Effector CD4-positive, alpha-beta T cell (primary cell): ENCODE measurements around the gene CLPTM1L.

Experiments
- DNase-seq: peaks from one replicate; pipeline ENCODE4 v3.0.0-alpha.2; 2020

CLPTM1L gene

GRCh38 chr5:1325191-1325741, 19.6 kb downstream of the CLPTM1L start:
- no peak for DNase-seq

GRCh38 chr5:1324719-1325190, 20.1 kb downstream of the CLPTM1L start:
- no peak for DNase-seq

GRCh38 chr5:1324301-1324700, 20.6 kb downstream of the CLPTM1L start:
- DNase-seq = no peak

- DNase-seq = no peak
These were observed 21.1 kb downstream of the CLPTM1L start for GRCh38 chr5:1323803-1324173.

- DNase-seq = no peak
These were observed 21.7 kb downstream of the CLPTM1L start for GRCh38 chr5:1322955-1323802.

- DNase-seq = no peak
These were observed 22.6 kb downstream of the CLPTM1L start for GRCh38 chr5:1322036-1322900.

- no peak for DNase-seq
These were observed 23.3 kb downstream of the CLPTM1L start for GRCh38 chr5:1321576-1321975.

GRCh38 chr5:1320436-1321344, 24.2 kb downstream of the CLPTM1L start:
- DNase-seq = no peak

GRCh38 chr5:1319436-1320256, 25.3 kb downstream of the CLPTM1L start:
- no peak for DNase-seq

GRCh38 chr5:1318659-1319251, 26.1 kb downstream of the CLPTM1L start:
- no peak for DNase-seq

GRCh38 chr5:1317921-1318565, 26.9 kb downstream of the CLPTM1L start:
- no peak for DNase-seq

- DNase-seq = no peak
These were observed 28.1 kb downstream of the CLPTM1L start for GRCh38 chr5:1316588-1317340.

- peak; percentile 63 for DNase-seq
These were observed 29.0 kb downstream of the CLPTM1L start for GRCh38 chr5:1315709-1316587.

- no peak for DNase-seq
These were observed 29.7 kb downstream of the CLPTM1L start for GRCh38 chr5:1315018-1315708.

GRCh38 chr5:1314564-1314982, 30.3 kb downstream of the CLPTM1L start:
- no peak for DNase-seq

- peak; percentile 29 for DNase-seq
These were observed 31.7 kb downstream of the CLPTM1L start for GRCh38 chr5:1312993-1313833.

GRCh38 chr5:1312206-1312605, 32.7 kb downstream of the CLPTM1L start:
- DNase-seq = no peak
